Activated T-helper 9 cell treated with anti-CD3 and anti-CD28 coated beads, Interleukin-2, amount 50 U/mL, for 16 hours (primary cell): Measurements from ENCODE around the gene NFE2.
"Not testable (repeated sequence)": the region's sequence is repeated elsewhere in the genome, so short reads cannot be mapped to it uniquely, and the experiment has no call there.

Source experiments
- DNase-seq: peaks from one replicate; pipeline ENCODE4 v3.0.0-alpha.2; 2020; ENCODE audit warnings: low read depth

The NFE2 gene

DNA sequence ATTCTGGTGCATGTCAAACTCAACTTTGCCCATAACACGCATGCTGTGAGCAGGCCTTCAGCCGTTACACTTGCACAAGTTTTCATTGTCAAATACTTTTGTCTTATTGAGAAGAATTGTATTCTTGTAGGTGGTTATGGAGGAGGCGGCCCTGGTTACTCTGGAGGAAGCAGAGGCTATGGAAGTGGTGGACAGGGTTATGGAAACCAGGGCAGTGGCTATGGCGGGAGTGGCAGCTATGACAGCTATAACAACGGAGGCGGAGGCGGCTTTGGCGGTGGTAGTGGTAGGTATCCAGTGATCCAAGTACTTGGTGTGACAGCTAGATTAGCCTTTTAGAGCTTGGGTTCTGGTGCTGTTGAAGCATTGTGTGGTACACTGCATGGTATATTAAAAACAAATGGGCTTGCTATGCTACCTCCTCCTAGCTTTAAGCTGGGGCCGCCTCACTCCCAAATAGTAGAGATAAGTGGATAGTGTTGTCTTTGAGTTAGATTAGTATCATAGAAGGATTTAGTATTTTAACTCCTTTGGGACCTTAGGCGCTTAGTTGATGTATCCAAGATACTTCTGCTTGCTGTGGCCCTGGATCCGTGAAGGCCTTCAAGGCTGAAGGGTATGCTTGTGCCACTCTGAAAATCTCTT lies 17.7 kb downstream of the NFE2 start:
- no peak for DNase-seq

GRCh38 chr12:54281694-54282093 lies 19.1 kb downstream of the NFE2 start:
- DNase-seq: not testable (repeated sequence)

- DNase-seq: not testable (repeated sequence)
Measured at GRCh38 chr12:54281261-54281638, 19.6 kb downstream of the NFE2 start.

DNA sequence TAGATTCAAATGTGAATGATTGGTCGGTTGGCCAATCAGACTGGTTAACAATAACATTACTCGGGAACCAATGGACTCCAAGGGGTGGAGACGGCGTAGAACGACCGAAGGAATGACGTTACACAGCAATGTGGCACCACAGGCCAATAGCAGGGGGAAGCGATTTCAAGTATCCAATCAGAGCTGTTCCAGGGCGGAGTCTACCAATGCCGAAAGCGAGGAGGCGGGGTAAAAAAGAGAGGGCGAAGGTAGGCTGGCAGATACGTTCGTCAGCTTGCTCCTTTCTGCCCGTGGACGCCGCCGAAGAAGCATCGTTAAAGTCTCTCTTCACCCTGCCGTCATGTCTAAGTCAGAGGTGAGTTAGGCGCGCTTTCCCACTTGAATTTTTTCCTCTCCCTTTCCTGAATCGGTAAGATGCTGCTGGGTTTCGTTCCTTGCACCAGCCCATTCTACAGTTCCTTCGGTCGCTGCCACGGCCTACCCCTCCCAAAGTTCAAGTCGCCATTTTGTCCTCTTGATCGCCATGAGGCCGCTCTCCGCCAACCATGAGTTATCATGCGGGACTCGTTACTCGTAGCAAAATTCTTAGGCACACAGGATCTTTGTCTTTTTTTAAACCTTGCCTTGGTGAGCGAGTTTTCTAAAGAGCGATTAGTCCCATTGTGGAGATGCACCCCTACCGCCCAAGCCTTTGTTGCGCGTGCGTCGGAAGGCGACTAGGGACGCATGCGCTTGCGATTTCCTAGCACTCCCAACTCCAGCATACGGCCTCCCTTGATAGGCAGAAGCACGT lies 20.2 kb downstream of the NFE2 start, which contains the start of gene HNRNPA1:
HNRNPA1 (plus strand) TSS at position 259 of the 793 bp plus-strand sequence; CDS start at position 341, 82 bp downstream.
- peak; percentile 87 for DNase-seq

DNA sequence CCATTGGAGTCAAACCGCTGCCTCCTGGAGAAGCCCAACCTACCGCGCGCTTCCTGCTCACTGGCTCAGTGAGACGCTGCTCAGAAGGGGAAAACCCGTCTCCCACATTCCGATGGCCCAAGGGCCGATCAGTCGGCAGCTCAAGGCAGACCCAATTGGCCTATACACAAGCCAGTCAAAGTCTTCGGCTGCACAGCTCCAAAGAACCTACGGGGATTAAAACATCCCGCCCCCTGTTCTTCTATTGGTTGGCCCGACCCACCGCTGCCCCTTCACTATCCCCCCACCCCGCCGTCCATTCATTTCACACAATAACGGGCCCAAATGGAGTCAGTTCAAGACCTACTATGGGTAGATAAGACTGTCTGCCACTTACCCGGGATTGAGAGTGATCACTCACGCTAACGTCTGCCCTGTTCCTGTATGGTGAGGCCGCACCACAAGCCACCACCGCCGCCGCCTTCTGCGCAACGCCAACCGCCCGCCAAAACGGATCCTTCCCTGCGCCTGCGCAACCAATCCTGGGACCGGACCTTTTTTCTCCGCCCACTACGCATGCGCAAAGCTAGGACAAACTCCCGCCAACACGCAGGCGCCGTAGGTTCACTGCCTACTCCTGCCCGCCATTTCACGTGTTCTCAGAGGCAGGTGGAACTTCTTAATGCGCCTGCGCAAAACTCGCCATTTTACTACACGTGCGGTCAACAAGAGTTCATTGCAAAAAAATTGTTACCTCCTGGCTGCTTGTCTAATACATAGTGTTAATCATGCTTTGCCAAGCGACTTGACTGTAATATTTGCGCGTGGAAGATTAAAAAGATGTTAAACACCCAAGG lies 21.0 kb downstream of the NFE2 start, which contains the start of gene CBX5:
CBX5 (minus strand) TSS at position 491 of the 836 bp plus-strand sequence. CDS start 22,472 bp downstream, outside the sequence.
- DNase-seq: peak; percentile 99

DNA sequence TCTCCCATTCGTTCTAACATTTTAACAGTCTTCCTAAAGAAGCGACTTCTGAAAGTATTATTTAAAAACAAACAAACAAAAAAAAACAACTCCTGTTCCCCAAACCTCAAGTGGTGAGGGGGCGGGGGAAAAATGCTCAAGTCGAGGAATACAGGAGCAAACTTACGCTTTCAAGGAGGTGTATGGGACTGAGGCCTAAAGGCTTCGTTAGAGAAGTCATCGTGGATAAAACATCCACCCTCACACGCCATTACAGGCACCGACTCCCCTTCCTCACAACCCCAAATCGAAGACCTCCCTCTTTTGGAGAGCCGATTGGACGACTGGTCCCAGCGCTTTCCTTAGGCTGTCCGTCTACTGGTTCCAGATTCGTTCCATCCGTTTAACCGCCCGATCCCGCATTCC lies 21.6 kb downstream of the NFE2 start:
- no peak for DNase-seq

DNA sequence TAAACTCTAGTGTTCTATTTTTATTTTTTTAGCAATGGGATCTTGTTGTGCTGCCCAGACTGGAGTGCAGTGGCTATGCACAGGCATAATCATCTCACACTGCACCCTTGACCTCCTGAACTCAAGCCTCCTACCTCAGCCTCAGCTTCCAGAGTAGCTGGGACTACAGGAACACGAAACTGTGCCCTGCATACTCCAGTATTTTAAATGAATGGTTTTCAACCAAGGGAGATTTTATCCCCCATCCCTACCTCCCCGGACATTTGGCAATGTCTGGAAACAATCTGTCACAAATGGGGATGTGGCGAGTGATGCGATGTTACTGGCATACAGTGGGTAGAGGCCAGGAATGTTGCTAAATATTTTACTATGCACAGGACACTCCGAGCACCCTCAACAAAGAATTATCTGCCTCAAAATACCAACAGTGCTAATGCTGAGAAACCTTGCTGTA lies 23.0 kb downstream of the NFE2 start:
- no peak for DNase-seq

GRCh38 chr12:54276368-54276767 lies 24.4 kb downstream of the NFE2 start:
- no peak for DNase-seq

DNA sequence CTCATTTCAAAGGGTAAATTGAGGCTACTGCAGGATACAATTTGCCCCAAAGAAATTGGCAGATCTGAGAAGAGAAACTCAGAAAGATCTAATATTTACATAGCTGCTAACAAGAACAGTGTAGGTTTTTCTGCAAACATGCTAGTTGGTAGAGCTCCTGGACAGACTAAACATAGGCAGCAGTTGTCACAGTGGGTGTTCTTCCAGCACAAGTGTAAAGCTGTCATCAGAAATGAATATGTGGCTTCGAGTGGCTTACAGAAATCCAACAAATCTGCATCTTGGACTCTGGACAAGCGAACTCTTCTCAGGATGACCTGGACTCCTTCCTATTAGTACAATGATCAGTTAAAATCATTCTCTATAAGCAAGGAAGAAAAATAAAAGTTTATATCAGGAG lies 26.8 kb downstream of the NFE2 start:
- no peak for DNase-seq

GRCh38 chr12:54272214-54272613 lies 28.6 kb downstream of the NFE2 start:
- DNase-seq: no peak

DNA sequence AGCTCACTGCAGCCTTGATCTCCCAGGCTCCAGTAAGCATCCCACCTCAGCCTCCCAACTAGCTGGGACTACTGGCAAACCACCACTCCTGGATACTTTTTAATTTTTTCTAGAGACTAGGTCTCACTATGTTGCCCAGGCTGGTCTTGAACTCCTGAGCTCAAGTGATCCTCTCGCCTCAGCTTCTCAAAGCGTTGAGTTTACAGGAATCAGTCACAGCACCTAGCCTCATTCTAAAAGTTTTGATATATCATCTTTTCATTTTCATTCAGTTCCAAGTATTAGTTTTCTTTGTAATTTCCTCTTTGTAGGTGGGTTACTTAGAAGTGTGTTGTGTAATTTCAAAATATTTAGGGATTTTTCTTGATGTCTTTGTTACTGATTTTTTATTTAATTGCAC lies 30.5 kb downstream of the NFE2 start:
- no peak for DNase-seq

GRCh38 chr12:54266852-54267251 lies 34.0 kb downstream of the NFE2 start:
- DNase-seq: no peak

DNA sequence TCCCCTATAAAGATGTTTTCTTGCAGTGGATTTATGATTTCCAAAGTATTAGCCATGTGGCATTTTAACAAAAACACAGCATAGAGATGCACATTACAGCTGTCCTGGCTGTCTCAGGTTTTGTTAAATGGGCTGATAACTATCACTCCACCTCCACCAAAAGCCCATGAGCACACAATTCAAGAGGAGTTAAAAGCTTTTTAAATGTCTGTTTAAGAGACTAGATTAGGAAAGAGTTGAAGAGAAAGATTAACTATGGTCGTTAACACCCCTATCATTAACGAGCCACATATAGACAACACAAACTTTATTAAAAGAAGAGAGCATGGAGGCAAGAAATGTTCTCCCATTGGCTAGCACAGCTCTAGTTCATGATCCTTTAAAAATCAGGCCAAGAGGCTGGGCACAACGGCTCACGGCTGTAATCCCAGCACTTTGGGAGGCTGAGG lies 35.4 kb downstream of the NFE2 start:
- no peak for DNase-seq

- no peak for DNase-seq
Measured at GRCh38 chr12:54262403-54262925, 38.4 kb downstream of the NFE2 start.

DNA sequence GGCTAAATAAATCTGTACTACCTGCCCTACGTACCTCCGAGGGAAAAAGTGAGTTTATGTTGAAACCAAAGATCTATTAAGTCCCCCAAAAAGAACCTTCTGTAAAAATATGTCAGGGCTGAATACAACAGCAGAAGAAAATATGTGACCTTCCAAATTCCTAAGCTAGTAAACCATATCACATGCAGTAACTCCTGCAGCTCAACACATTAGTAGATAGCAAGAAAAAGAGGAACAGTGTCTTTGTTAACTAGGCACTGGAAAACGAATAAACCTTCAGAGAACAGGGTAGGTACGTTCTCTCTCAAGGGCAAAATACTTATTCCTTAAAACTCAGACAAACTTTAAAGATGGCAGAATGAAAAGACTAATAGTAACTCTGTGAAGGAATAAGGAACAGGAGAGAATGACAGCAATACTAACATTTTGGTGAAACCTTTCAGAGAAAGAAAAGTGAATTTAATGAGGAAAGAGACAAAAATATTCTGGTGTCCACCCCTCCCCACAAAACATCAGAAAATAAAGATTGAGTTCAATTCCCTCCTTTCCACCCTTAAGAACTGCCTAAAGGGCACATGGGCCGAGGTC lies 38.9 kb downstream of the NFE2 start:
- DNase-seq: no peak

DNA sequence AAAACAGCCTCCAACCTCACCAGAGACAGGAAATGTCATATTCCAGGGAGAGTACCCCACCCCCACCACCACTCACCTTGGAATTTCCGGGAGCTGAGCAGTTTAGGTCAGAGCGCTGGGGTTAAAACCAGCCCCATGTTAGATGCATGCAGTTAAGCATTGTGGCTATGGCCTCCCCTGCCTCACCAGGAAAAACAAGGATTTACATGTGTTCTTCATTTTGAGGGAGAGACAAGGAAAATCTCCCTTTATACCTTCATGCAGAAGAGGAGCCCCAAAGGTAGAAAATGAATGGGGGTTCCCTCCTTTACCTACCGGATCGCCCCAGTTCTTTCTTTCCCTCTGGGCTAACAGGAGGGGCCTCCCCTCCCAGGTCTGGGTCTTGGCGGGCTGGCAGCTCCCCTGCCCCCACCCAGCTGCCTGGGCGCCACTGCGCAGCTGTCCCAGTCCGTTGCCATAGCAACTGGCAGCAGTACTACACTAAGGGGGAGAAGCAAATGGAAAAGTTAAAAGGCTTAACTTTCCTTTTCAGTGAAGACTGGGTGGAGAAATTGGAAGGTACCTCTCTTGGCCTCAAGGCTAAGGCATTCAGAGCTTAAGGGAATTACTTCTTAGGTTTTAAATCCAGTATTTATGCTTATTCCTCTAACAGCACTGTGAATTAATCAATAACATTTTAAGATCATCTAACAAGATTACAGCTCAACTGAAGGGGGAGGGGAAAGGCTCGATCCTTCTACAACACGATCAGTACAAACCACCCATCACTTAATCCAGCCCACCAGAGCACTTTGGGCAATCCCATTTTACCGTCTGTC lies 41.4 kb downstream of the NFE2 start:
- no peak for DNase-seq

GRCh38 chr12:54258201-54258681 lies 42.6 kb downstream of the NFE2 start:
- DNase-seq: no peak

- DNase-seq: no peak
Measured at GRCh38 chr12:54257332-54257731, 43.5 kb downstream of the NFE2 start.

DNA sequence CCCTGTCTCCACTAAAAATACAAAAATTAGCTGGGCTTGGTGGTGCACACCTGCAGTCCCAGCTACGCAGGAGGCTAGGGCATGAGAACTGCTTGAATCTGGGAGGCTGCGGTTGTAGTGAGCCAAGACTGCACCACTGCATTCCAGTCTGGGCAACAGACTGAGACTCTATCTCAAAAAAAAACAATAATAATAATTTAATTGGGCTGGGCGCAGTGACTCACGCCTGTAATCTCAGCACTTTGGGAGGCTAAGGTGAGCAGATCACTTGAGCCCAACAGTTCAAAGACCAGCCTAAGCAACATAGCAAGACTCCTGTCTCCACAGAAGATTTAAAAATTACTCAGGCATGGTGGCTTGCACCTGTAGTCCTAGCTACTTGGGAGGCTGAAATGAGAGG lies 47.6 kb downstream of the NFE2 start:
- no peak for DNase-seq

GRCh38 chr12:54251667-54252284 lies 49.0 kb downstream of the NFE2 start:
- no peak for DNase-seq
